HG03439 (cell line): ENCODE measurements around the gene OR5AL1.
"Not testable (repeated sequence)": the region's sequence is repeated elsewhere in the genome, so short reads cannot be mapped to it uniquely, and the experiment has no call there.

Experiments
- ATAC-seq: cut with Tn5 transposase; IDR thresholded peaks from one replicate; pipeline ENCODE4 v1.9.1; 2021; ENCODE audit warnings: mild to moderate bottlenecking, moderate library complexity; ENCODE audit not compliant: unreplicated experiment

The OR5AL1 gene

GRCh38 chr11:56412396-56412795 is at the start of gene OR5AL1:
Gene OR5AL1, plus strand, starts transcription at chr11:56412696.
- ATAC-seq, result no peak

DNA sequence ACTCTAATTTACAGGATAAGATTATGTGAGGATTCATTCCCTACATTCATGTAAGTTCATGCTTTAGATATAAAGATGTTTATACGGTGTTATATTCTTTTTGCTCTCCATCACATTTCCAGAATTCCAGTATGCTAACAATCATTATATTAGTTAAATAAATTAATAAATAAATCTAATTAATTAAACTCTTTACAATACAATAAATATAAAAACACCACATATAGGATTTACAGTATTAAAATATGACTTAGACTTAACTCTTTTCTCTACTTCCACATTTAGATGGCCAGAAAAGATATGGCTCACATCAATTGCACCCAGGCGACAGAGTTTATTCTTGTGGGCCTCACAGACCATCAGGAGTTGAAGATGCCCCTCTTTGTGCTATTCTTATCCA is 37.2 kb upstream of the OR5AL1 start, which contains the start of gene OR8U1:
OR8U1 (plus strand) TSS at position 301 of the 400 bp plus-strand sequence; CDS start at position 301, 0 bp downstream.
- ATAC-seq, result no peak

- no peak for ATAC-seq
These were observed 32.4 kb upstream of the OR5AL1 start for GRCh38 chr11:56380120-56380519.

GRCh38 chr11:56394381-56394780 is 18.1 kb upstream of the OR5AL1 start:
- ATAC-seq, result no peak

DNA sequence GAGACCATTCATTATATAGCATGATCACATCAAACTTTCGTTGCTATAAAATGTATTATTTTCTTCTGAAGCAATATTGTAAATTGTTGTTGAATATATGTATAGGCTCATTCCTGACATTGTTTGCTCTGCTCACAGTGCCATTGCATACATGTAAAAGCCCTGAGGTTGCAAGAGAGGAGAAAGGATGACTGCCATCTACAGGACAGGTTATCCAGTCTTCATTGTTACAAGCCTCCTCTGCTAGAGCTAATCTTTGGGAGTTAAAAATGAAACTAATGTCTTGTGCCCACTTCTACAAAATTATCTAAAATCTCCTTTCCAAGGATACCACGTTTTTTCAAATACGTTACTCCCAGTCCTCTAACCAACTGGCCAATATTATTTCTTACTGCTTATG is 16.4 kb upstream of the OR5AL1 start:
- ATAC-seq, result no peak

GRCh38 chr11:56401858-56402461 is 10.5 kb upstream of the OR5AL1 start:
- not testable (repeated sequence) for ATAC-seq

DNA sequence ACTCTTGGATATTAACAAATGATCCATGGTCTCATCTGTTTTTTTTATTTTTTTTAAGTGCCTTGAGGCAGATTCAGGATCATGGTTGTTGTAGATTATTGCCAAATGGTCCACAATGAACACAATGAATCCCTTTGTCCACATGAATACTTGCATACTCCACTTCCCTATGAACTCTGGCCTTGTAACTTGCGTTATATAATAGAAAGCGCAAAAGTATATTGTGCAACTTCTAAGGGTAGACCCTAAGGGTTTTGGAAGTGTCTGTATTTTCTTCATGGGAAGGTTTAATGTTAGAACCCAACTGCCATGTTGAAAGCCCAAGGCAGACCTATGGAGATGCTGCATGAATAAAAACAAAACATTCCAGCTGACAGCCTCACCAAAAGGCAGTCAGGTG is 8.1 kb upstream of the OR5AL1 start:
- no peak for ATAC-seq

GRCh38 chr11:56410801-56411200 is 1.7 kb upstream of the OR5AL1 start:
- ATAC-seq, result no peak

GRCh38 chr11:56453521-56453920 is 41.0 kb downstream of the OR5AL1 start:
- ATAC-seq, result no peak

GRCh38 chr11:56457076-56457475 is 44.6 kb downstream of the OR5AL1 start:
- no peak for ATAC-seq
